Calu3 (cell line): ENCODE data around the gene PLPPR5. TPM values are rescaled to one million over a fixed set of nuclear protein-coding genes. Genes with fewer than 3 reads are reported as not detected.

Source experiments
- BruUV-seq: library from RNA; stranded (reverse); fragments of 400-500 nt; replicated peaks from 2 replicates; lab custom pipeline; 2021; lab: Mats Ljungman, UMichigan
- CTCF ChIA-PET: fragments of 300-600 bp; sonication (Branson Sonifier 250); formaldehyde crosslinking; loops from one replicate; lab custom pipeline; 2022; ENCODE audit warnings: antibody characterized with exemption; lab: Charles Lee
- DNase-seq: peaks from one replicate; pipeline ENCODE4 v3.0.0; 2022
- H3K27ac Mint-ChIP-seq: one replicate; pipeline ENCODE4 v1.8.0; 2022; ENCODE audit warnings: mixed read lengths; ENCODE audit not compliant: unreplicated experiment
- H3K27me3 Mint-ChIP-seq: one replicate; pipeline ENCODE4 v1.8.0; 2022; ENCODE audit warnings: mixed read lengths; ENCODE audit not compliant: unreplicated experiment
- H3K36me3 Mint-ChIP-seq: one replicate; pipeline ENCODE4 v1.8.0; 2022; ENCODE audit warnings: mild to moderate bottlenecking, moderate library complexity, mixed read lengths; ENCODE audit not compliant: insufficient read depth, unreplicated experiment
- H3K4me1 Mint-ChIP-seq: one replicate; pipeline ENCODE4 v1.8.0; 2022; ENCODE audit warnings: mild to moderate bottlenecking, low read depth, mixed read lengths; ENCODE audit not compliant: unreplicated experiment
- H3K4me3 Mint-ChIP-seq: one replicate; pipeline ENCODE4 v1.8.0; 2022; ENCODE audit warnings: mild to moderate bottlenecking, low read depth, moderate library complexity, mixed read lengths; ENCODE audit not compliant: unreplicated experiment
- H3K9me3 Mint-ChIP-seq: one replicate; pipeline ENCODE4 v1.8.0; 2022; ENCODE audit warnings: low read depth, mixed read lengths; ENCODE audit not compliant: unreplicated experiment
- intact Hi-C: fragments of 100-400 bp; cut with micrococcal nuclease; formaldehyde crosslinking; loops from one replicate; pipeline ENCODE4 v1.10.0; 2022; ENCODE audit not compliant: unreplicated experiment
- total RNA-seq: library from RNA; stranded (reverse); gene quantifications from 2 replicates; pipeline ENCODE4 v1.2.3, GENCODE V29; 2022
- TF ChIP-seq, protein P1 (sequence below): fragments of 200-600 bp; IDR thresholded peaks from one replicate; pipeline ENCODE4 v1.8.0; 2022; ENCODE audit warnings: antibody characterized with exemption; ENCODE audit not compliant: unreplicated experiment

Gene PLPPR5
- total RNA-seq, 1 experiment from 2014 or later = not detected

GRCh38 chr1:98910827-98911226 lies 93.8 kb downstream of the PLPPR5 start:
- Mint-ChIP-seq H3K4me1 (no peaks in the 10 kb centered on the region), H3K4me3 (no peak overlapping the region), H3K36me3 (no peaks in the 10 kb centered on the region), H3K27ac (no peak overlapping the region), H3K27me3 (no peaks in the 10 kb centered on the region), H3K9me3 (no peaks in the 10 kb centered on the region)
- TF ChIP-seq, protein P1, sequence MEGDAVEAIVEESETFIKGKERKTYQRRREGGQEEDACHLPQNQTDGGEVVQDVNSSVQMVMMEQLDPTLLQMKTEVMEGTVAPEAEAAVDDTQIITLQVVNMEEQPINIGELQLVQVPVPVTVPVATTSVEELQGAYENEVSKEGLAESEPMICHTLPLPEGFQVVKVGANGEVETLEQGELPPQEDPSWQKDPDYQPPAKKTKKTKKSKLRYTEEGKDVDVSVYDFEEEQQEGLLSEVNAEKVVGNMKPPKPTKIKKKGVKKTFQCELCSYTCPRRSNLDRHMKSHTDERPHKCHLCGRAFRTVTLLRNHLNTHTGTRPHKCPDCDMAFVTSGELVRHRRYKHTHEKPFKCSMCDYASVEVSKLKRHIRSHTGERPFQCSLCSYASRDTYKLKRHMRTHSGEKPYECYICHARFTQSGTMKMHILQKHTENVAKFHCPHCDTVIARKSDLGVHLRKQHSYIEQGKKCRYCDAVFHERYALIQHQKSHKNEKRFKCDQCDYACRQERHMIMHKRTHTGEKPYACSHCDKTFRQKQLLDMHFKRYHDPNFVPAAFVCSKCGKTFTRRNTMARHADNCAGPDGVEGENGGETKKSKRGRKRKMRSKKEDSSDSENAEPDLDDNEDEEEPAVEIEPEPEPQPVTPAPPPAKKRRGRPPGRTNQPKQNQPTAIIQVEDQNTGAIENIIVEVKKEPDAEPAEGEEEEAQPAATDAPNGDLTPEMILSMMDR = no peak
- CTCF ChIA-PET = no interaction called here
- BruUV-seq = no TSS peak
- no peak for DNase-seq
- intact Hi-C loops = no loop called here

- CTCF ChIA-PET = no interaction called here
- no peaks in the 10 kb centered on the region for H3K36me3 Mint-ChIP-seq
- no TSS peak for BruUV-seq
- H3K4me3 Mint-ChIP-seq = no peak overlapping the region
- H3K27me3 Mint-ChIP-seq = no peaks in the 10 kb centered on the region
- H3K4me1 Mint-ChIP-seq = peaks cover 9% of the 10 kb centered on the region
- H3K27ac Mint-ChIP-seq = no peak overlapping the region
- DNase-seq = no peak
- TF ChIP-seq, protein P1 = no peak
- no peaks in the 10 kb centered on the region for H3K9me3 Mint-ChIP-seq
- intact Hi-C loops = no loop called here
These were observed 95.7 kb downstream of the PLPPR5 start for GRCh38 chr1:98908980-98909379.

- intact Hi-C loops = no loop called here
- CTCF ChIA-PET = interaction anchor here (0.7 kb wide), 2 partner anchors 156 to 922 kb away, joined by 4 read pairs; no protein-coding TSS in a partner anchor
- TF ChIP-seq, protein P1 = no peak
- BruUV-seq = no TSS peak
- no peak for DNase-seq
- Mint-ChIP-seq H3K4me1 (peaks cover 9% of the 10 kb centered on the region), H3K4me3 (no peak overlapping the region), H3K36me3 (no peaks in the 10 kb centered on the region), H3K27ac (no peak overlapping the region), H3K9me3 (no peaks in the 10 kb centered on the region), H3K27me3 (no peaks in the 10 kb centered on the region)
These were observed 97.9 kb downstream of the PLPPR5 start for GRCh38 chr1:98906809-98907208.

GRCh38 chr1:98906361-98906760 lies 98.3 kb downstream of the PLPPR5 start:
- Mint-ChIP-seq H3K4me3 (no peak overlapping the region), H3K36me3 (no peaks in the 10 kb centered on the region), H3K9me3 (no peaks in the 10 kb centered on the region), H3K4me1 (peaks cover 9% of the 10 kb centered on the region), H3K27me3 (no peaks in the 10 kb centered on the region), H3K27ac (no peak overlapping the region)
- DNase-seq = no peak
- BruUV-seq = no TSS peak
- intact Hi-C loops = no loop called here
- CTCF ChIA-PET = interaction anchor here (0.6 to 0.7 kb wide), 3 partner anchors 156 to 1007 kb away, joined by 4 read pairs; no protein-coding TSS in a partner anchor
- TF ChIP-seq, protein P1 = no peak
